HL-60/S4 treated with phorbol 12-myristate 13-acetate at 8.2 ng/mL for 4 days and 3 days (cell line): Measurements from ENCODE around the gene PTPN23.
"Not testable (repeated sequence)": the region's sequence is repeated elsewhere in the genome, so short reads cannot be mapped to it uniquely, and the experiment has no call there.

Experiments used
- in situ Hi-C: fragments of 300-500 bp; cut with MboI; formaldehyde crosslinking; loops from 2 replicates; pipeline ENCODE4 v1.15.0; 2022; ENCODE audit warnings: low sequenced_read_pairs

Gene PTPN23, protein sequence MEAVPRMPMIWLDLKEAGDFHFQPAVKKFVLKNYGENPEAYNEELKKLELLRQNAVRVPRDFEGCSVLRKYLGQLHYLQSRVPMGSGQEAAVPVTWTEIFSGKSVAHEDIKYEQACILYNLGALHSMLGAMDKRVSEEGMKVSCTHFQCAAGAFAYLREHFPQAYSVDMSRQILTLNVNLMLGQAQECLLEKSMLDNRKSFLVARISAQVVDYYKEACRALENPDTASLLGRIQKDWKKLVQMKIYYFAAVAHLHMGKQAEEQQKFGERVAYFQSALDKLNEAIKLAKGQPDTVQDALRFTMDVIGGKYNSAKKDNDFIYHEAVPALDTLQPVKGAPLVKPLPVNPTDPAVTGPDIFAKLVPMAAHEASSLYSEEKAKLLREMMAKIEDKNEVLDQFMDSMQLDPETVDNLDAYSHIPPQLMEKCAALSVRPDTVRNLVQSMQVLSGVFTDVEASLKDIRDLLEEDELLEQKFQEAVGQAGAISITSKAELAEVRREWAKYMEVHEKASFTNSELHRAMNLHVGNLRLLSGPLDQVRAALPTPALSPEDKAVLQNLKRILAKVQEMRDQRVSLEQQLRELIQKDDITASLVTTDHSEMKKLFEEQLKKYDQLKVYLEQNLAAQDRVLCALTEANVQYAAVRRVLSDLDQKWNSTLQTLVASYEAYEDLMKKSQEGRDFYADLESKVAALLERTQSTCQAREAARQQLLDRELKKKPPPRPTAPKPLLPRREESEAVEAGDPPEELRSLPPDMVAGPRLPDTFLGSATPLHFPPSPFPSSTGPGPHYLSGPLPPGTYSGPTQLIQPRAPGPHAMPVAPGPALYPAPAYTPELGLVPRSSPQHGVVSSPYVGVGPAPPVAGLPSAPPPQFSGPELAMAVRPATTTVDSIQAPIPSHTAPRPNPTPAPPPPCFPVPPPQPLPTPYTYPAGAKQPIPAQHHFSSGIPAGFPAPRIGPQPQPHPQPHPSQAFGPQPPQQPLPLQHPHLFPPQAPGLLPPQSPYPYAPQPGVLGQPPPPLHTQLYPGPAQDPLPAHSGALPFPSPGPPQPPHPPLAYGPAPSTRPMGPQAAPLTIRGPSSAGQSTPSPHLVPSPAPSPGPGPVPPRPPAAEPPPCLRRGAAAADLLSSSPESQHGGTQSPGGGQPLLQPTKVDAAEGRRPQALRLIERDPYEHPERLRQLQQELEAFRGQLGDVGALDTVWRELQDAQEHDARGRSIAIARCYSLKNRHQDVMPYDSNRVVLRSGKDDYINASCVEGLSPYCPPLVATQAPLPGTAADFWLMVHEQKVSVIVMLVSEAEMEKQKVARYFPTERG (N-terminal part only)

GRCh38 chr3:47380601-47381316 is at the start of gene PTPN23:
Gene PTPN23, plus strand, starts transcription at chr3:47381021. Its CDS starts 76 bp downstream, at chr3:47381097.
- in situ Hi-C loops, result no loop called here

DNA sequence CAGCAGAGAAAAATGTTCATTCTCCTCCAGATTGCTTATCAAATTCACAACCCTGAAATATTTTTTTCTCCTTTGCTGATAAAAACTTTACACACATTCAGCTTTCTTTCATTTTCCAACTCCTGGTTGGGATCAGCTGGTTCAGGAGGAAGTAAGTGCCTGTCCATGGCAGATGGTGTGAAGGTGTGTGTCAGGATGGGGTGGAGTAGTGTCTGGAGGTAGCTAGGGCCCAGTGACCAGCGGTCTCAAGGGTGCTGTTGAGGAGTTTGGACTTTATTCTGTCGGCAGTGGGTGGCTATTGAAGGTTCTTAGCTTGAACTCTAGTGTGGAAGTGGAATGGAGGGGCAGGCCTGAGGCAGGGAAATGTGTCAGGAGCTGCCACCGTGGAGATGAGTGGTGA is 46.9 kb upstream of the PTPN23 start:
- in situ Hi-C loops, result no loop called here

DNA sequence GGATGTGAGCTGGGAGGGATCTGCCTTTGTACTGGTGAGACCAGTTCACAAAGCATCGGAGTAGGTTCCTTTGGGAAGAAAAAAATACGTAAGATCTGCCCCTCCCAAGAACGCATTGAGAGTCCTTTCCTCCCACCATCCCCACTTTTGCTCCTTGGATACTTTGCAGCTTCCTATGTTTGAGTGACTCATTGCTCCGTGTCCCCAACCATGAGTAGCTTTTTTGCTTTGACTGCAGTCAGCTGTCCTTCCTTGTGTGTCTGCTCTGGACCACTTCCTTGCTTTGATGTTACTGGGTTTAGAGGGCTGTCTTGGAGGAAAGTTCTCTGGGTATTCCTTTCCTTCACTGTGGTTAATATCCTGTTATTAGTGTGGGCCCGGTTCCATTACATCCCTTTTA is 43.2 kb upstream of the PTPN23 start:
- in situ Hi-C loops, result no loop called here

DNA sequence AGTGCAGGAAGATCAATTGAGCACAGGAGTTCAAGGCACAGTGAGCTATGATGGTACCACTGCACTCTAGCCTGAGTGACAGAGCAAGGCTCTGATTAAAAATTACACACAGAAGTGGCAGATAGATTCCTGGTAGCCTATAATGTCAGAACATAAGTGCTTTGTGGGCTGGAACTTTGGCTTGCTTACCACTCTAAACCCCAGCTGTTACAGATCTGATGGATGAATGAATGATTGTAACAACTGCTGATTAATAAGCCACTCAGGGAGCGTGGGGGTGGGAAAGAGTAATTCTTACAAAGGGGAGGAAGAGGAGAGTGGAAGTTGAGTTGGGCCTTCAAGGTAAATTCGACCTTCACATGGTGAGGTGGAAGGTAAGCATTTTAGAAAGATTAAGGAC is 40.9 kb upstream of the PTPN23 start:
- in situ Hi-C loops, result no loop called here

DNA sequence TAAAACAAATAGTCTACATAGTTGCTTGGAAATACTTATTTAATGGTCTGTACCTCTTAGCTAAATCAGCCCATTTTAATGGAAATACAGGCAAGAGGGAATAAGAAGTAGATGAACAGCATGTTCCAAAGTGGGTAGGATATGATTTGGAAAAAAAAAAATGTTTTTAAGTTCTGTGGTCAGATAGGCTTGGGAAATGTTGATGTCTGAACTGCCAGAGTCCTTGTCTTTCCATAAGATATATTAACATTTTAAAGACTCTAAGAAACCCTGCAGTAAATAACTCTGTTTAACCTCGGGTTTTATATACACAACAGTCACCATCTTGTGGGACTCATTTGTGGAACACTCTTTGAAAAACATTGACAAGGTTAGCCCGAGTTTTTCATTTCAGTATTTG is 40.0 kb upstream of the PTPN23 start:
- in situ Hi-C loops, result no loop called here

- in situ Hi-C loops, result no loop called here
Observed at GRCh38 chr3:47342151-47342550, 38.7 kb upstream of the PTPN23 start.

- in situ Hi-C loops, result no loop called here
Observed at GRCh38 chr3:47342812-47343211, 38.0 kb upstream of the PTPN23 start.

DNA sequence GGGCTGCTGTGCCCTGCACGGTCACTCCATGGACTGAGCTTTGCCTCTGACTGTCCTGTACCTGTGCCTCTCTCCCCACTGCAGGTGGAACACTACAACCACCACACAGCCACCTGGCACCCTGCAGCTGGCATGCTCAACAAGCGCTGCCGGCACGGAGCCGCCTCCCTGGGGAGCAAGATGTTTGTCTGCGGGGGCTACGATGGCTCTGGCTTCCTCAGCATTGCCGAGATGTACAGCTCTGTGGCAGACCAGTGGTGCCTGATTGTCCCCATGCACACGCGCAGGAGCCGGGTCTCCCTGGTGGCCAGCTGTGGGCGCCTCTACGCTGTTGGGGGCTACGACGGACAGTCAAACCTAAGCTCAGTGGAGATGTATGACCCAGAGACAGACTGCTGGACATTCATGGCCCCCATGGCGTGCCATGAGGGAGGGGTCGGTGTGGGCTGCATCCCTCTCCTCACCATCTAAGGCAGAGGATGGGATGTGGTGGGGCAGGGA is 37.3 kb upstream of the PTPN23 start:
- in situ Hi-C loops, result no loop called here

GRCh38 chr3:47344971-47345370 is 35.9 kb upstream of the PTPN23 start:
- in situ Hi-C loops, result no loop called here

GRCh38 chr3:47347217-47347801 is 33.5 kb upstream of the PTPN23 start:
- in situ Hi-C loops, result no loop called here

GRCh38 chr3:47348411-47349154 is 32.2 kb upstream of the PTPN23 start:
- in situ Hi-C loops, result no loop called here

DNA sequence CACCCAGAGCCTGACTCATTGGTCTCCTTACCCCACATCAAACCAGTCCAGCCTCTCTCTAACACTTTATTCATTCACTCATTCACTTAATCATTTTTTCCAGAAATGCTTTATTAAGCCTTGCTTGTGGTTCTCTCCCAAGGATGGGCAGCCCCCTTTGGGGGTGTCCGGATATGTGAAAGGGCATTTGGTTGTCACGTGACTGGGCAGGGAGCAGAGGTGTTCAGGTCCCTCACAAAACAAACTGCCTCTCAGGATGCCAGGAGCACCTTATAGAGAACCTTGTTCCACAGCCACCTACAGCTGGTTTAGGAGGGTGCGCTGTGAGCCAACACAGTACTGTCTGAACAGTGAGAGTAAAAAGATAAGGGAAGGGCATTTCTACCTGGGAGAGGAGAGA is 25.8 kb upstream of the PTPN23 start:
- in situ Hi-C loops, result no loop called here

DNA sequence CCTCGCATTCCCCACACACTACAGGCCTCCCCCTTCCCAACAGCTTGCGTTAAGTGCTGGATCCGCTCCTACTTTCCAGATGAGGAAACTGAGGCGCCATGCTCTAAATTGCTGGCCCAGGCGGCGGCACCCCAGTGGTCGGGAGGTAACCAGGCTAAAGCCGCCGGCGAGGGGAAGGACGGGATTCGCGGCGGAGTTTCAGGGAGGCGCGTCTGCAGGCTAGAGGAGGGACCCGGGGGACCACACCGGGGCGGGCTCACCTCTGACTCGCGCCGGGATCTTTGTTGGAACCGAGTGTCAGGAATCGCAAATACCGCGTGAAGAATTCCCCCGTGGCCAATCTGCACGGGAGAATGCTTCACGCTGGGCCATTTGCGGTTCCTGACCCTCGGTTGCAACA is 24.6 kb upstream of the PTPN23 start:
- in situ Hi-C loops, result no loop called here

GRCh38 chr3:47359323-47359722 is 21.5 kb upstream of the PTPN23 start:
- in situ Hi-C loops, result no loop called here

DNA sequence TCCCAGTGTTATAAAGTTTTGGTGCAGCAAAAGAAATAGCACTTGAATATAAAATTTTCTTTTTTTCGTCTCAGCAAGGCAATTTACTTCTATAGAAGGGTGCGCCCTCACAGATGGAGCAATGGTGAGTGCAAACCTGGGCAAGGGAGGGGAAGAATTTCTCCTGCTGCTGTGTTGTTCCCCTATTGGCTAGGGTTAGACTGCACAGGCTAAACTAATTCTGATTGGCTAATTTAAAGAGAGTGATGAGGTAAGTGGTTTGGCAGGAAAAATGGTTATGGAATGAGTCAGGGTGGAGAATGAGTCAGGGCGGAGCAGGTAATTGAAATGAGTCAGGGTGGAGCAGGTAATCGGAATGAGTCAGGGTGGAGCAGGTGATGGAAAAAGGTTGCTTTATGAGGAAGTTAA is 20.7 kb upstream of the PTPN23 start:
- in situ Hi-C loops, result not testable (repeated sequence)

- in situ Hi-C loops, result no loop called here
Observed at GRCh38 chr3:47362701-47363100, 18.1 kb upstream of the PTPN23 start.

- in situ Hi-C loops, result no loop called here
Observed at GRCh38 chr3:47365213-47366153, 15.3 kb upstream of the PTPN23 start.

DNA sequence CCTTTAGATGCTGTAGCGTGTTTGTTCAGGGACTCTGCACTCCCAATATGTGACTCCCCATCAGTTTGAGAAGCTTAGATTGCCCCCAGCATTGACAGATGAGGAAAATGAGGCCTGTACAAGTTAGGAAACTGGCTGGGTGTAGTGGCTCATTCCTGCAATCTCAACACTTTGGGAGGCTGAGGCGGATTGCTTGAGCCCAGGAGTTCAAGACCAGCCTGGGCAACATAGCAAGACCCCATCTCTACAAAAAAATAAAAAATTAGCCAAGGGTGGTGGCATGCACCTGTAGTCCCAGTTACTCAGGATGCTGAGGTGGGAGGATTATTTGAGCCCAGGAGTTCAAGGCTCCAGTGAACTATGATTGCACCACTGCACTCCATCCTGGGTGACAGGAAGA is 14.0 kb upstream of the PTPN23 start:
- in situ Hi-C loops, result no loop called here
